Suprapubic skin (tissue), 4 donors: ENCODE results near the gene GPR137B. TPM values are rescaled to one million over a fixed set of nuclear protein-coding genes. Genes with fewer than 3 reads are reported as not detected.

Experiments
- DNase-seq, 2 donors: peaks; one replicate each; pipeline ENCODE4 v3.0.0-alpha.2; 2019; ENCODE audit warnings: low spot score in 2 of 2
- H3K27ac ChIP-seq: fragments of 200-600 bp; sonication (generic); one replicate; pipeline ENCODE4 v1.5.1; 2019
- H3K27me3 ChIP-seq: fragments of 200-600 bp; sonication (generic); one replicate; pipeline ENCODE4 v1.5.1; 2019
- H3K36me3 ChIP-seq: fragments of 200-600 bp; sonication (generic); one replicate; pipeline ENCODE4 v1.5.1; 2019
- H3K4me1 ChIP-seq: fragments of 200-600 bp; sonication (generic); one replicate; pipeline ENCODE4 v1.5.1; 2019
- H3K4me3 ChIP-seq: fragments of 200-600 bp; sonication (generic); one replicate; pipeline ENCODE4 v1.5.1; 2019; ENCODE audit warnings: mild to moderate bottlenecking
- H3K9me3 ChIP-seq: fragments of 200-600 bp; sonication (generic); one replicate; pipeline ENCODE4 v1.5.1; 2019
- CTCF ChIP-seq, 2 donors: fragments of 200-600 bp in 1 of 2; fragments of 450-650 bp in 1 of 2; sonication (generic) in 1 of 2; IDR thresholded peaks; one replicate each; pipeline ENCODE4 v1.5.1; 2016 to 2019; ENCODE audit warnings: antibody characterized with exemption in 2 of 2, mild to moderate bottlenecking in 1 of 2, moderate library complexity in 1 of 2
- EP300 ChIP-seq: sonication (generic); formaldehyde crosslinking; IDR thresholded peaks from one replicate; pipeline ENCODE4 v1.6.1; 2017; ENCODE audit warnings: antibody characterized with exemption
- POLR2A ChIP-seq, 2 donors: fragments of 450-650 bp; IDR thresholded peaks; one replicate each; pipeline ENCODE4 v1.6.1; 2017; ENCODE audit warnings: antibody characterized with exemption in 2 of 2, mild to moderate bottlenecking in 2 of 2, moderate library complexity in 2 of 2
- POLR2AphosphoS5 ChIP-seq, 3 donors: sonication (generic); formaldehyde crosslinking; IDR thresholded peaks; one replicate each; pipeline ENCODE4 v1.6.1; 2017; ENCODE audit warnings: antibody characterized with exemption in 3 of 3
- WGBS: methylation state at CpG from one replicate; pipeline ENCODE4 v1.1.5; 2018; 5-methylcytosine and 5-hydroxymethylcytosine counted together
- total RNA-seq, 4 donors: library from RNA; depleted of rRNA; stranded (reverse); fragments of >200 nt; gene quantifications; one replicate each; pipeline ENCODE4 v1.1.0, GENCODE V29; 2016

GPR137B gene
- total RNA-seq, 4 donors from 2014 or later: 34.9 to 60.0 (median 47.2) TPM

- Histone ChIP-seq H3K4me1 (no peaks in the 10 kb centered on the region), H3K27me3 (no peaks in the 10 kb centered on the region), H3K36me3 (no peaks in the 10 kb centered on the region), H3K9me3 (no peaks in the 10 kb centered on the region), H3K4me3 (no peak overlapping the region), H3K27ac (no peak overlapping the region)
- WGBS: 91% methylated on average over 4 of the region's 6 CpGs
- no peak for TF ChIP-seq POLR2A (IDR thresholded peaks at IDR 0.05)
- no peak for TF ChIP-seq CTCF (IDR thresholded peaks at IDR 0.05)
- no peak for TF ChIP-seq EP300
- TF ChIP-seq POLR2AphosphoS5 (IDR thresholded peaks at IDR 0.05): no peak
- no peak for DNase-seq
These were observed 30.1 kb upstream of the GPR137B start for GRCh38 chr1:236112332-236112627.

DNA sequence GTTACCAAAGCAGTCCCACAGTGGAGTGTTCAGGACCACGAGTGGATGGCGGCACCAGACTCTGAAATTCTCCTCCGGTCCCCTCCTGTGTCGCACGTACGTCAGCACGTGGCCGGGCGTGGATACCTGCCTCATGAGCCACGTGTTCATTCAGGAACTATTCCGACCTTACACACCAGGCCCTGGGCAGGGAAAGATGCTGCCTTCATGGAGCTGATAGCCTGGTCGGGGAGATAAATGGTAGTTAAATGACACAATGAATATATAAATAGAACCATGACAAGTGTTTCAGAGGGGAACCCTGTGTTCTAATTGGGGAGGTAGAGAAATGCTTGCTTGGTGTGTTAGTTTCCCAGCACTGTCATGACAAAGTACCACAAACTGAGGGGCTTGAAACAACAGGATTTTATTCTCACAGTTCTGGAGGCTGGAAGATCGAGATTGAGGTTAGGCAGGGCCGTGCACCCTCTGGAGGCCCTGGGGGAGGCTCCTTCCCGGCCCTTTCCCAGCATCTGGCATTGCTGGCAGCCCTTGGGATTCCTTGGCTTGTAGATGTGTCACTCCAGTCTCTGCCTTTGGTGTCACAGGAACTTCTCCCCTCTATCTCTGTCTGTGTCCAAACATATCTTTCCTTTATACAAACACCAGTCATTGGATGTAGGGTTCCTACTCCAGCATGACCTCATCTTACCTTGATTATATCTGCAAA lies 28.9 kb upstream of the GPR137B start:
- Histone ChIP-seq H3K36me3 (no peaks in the 10 kb centered on the region), H3K9me3 (no peaks in the 10 kb centered on the region), H3K4me3 (no peak overlapping the region), H3K27ac (no peak overlapping the region), H3K27me3 (no peaks in the 10 kb centered on the region), H3K4me1 (no peaks in the 10 kb centered on the region)
- WGBS: 81% methylated on average over 15 of the region's 15 CpGs
- DNase-seq: no peak
- TF ChIP-seq CTCF (IDR thresholded peaks at IDR 0.05) (no peak), POLR2A (IDR thresholded peaks at IDR 0.05) (no peak), POLR2AphosphoS5 (IDR thresholded peaks at IDR 0.05) (no peak)

- H3K9me3 ChIP-seq: no peaks in the 10 kb centered on the region
- TF ChIP-seq EP300: no peak
- no peak for TF ChIP-seq CTCF (IDR thresholded peaks at IDR 0.05)
- TF ChIP-seq POLR2AphosphoS5 (IDR thresholded peaks at IDR 0.05): no peak
- no peak for TF ChIP-seq POLR2A (IDR thresholded peaks at IDR 0.05)
- no peak overlapping the region for H3K27ac ChIP-seq
- H3K4me1 ChIP-seq: no peaks in the 10 kb centered on the region
- H3K36me3 ChIP-seq: no peaks in the 10 kb centered on the region
- DNase-seq: no peak
- no peak overlapping the region for H3K4me3 ChIP-seq
- 88% methylated on average over 5 of the region's 5 CpGs for WGBS
- no peaks in the 10 kb centered on the region for H3K27me3 ChIP-seq
These were observed 28.1 kb upstream of the GPR137B start for GRCh38 chr1:236114076-236114747.

DNA sequence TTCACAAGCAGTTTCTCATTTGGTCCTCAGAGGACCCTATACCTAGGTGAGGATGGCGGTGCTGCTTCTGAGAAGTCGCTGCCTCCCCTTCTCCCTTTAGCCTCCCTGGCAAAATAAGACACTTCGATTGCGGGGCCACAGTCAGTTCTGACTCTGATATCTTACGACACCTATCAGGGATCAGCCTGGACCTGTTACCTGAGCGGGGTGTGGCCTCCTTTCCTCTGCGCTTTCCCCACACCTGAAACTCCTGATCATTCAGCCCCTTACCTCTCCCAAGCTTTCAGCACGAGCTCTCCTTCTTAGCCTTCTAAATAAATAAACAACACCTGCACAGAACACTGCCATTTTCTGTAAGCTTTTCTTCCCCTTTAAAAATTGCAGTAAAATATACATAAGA lies 24.6 kb upstream of the GPR137B start:
- Histone ChIP-seq H3K27ac (no peak overlapping the region), H3K9me3 (no peaks in the 10 kb centered on the region), H3K4me1 (no peaks in the 10 kb centered on the region), H3K27me3 (no peaks in the 10 kb centered on the region), H3K4me3 (no peak overlapping the region), H3K36me3 (no peaks in the 10 kb centered on the region)
- TF ChIP-seq CTCF (IDR thresholded peaks at IDR 0.05) (no peak), POLR2A (IDR thresholded peaks at IDR 0.05) (no peak), POLR2AphosphoS5 (IDR thresholded peaks at IDR 0.05) (no peak), EP300 (no peak)
- no peak for DNase-seq
- WGBS: 62% methylated on average over 8 of the region's 8 CpGs

DNA sequence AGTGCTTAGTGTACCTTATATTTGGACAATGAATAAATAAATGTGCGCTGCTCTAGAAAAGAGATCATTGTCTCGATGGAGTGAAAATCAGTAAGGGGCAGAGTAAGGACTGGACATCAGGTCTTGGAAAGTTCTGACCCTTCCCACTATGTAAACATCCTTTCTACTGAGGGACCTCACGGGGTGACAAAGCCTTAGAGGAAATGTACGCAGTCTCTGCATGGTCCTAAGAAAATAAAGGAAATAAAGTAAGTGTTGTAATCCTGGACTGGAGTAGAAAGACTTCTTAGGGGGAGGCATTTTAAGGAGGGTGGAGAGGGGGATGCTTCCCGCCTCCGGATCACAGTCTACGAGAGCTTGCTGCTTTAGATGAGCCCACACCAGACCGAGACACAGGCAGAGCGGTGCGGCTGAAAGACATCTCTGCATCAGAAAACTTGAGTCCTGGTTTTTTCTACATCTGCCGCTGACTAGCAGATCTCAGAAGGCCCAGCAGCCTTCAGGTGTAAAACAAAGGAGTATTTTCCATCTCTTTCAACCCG lies 22.3 kb upstream of the GPR137B start:
- Histone ChIP-seq H3K27ac (no peak overlapping the region), H3K4me1 (no peaks in the 10 kb centered on the region), H3K4me3 (no peak overlapping the region), H3K9me3 (no peaks in the 10 kb centered on the region), H3K27me3 (no peaks in the 10 kb centered on the region), H3K36me3 (no peaks in the 10 kb centered on the region)
- TF ChIP-seq POLR2A (IDR thresholded peaks at IDR 0.05): no peak
- no peak for TF ChIP-seq CTCF (IDR thresholded peaks at IDR 0.05)
- no peak for TF ChIP-seq EP300
- TF ChIP-seq POLR2AphosphoS5 (IDR thresholded peaks at IDR 0.05): no peak
- WGBS: 72% methylated on average over 12 of the region's 12 CpGs
- DNase-seq: no peak
